Right renal pelvis (tissue), 4 donors: ENCODE measurements around the gene TMEM120A. TPM values are rescaled to one million over a fixed set of nuclear protein-coding genes. Genes with fewer than 3 reads are reported as not detected.
"Not testable (repeated sequence)": the region's sequence is repeated elsewhere in the genome, so short reads cannot be mapped to it uniquely, and the experiment has no call there.

Source experiments
- DNase-seq, 4 donors: peaks; one replicate each; pipeline ENCODE4 v3.0.0-alpha.2; 2013; ENCODE audit warnings: low read depth in 4 of 4, low spot score in 3 of 4, missing footprints in 1 of 4
- polyA plus RNA-seq, 4 donors: library from polyadenylated mRNA; unstranded; fragments of 120-200 nt; gene quantifications; one replicate each; pipeline ENCODE4 v1.2.1, GENCODE V29; 2013; ENCODE audit not compliant: insufficient read length in 4 of 4

The TMEM120A gene
- 10 to 100 TPM; 50.9 to 65.7 (median 55.6) TPM for polyA plus RNA-seq

GRCh38 chr7:75994388-75995051 is at the start of gene TMEM120A:
TSS of gene TMEM120A (minus strand) at chr7:75994595. CDS start at chr7:75994570, 25 bp downstream.
- peak; percentile 82 to 86 (median 84) for DNase-seq

GRCh38 chr7:76040126-76040525 is 45.7 kb upstream of the TMEM120A start:
- DNase-seq = no peak

GRCh38 chr7:76037310-76037709 is 42.9 kb upstream of the TMEM120A start:
- no peak for DNase-seq

- no peak for DNase-seq
Measured at GRCh38 chr7:76031964-76032363, 37.6 kb upstream of the TMEM120A start.

GRCh38 chr7:76029682-76030081 is 35.3 kb upstream of the TMEM120A start:
- not testable (repeated sequence) for DNase-seq

- DNase-seq = no peak
Measured at GRCh38 chr7:76023002-76023401, 28.6 kb upstream of the TMEM120A start.

GRCh38 chr7:76022026-76022780 is 27.8 kb upstream of the TMEM120A start:
- no peak for DNase-seq

GRCh38 chr7:76020031-76020714 is 25.8 kb upstream of the TMEM120A start:
- peak; percentile 33 to 54 (median 46) for DNase-seq

- DNase-seq = not testable (repeated sequence)
Measured at GRCh38 chr7:76018520-76018919, 24.1 kb upstream of the TMEM120A start.

- no peak for DNase-seq
Measured at GRCh38 chr7:76016191-76016947, 22.0 kb upstream of the TMEM120A start.

GRCh38 chr7:76011442-76011861 is 17.1 kb upstream of the TMEM120A start:
- no peak for DNase-seq

GRCh38 chr7:76009672-76010600 is 15.5 kb upstream of the TMEM120A start:
- no peak for DNase-seq

GRCh38 chr7:76008156-76008687 is 13.8 kb upstream of the TMEM120A start:
- DNase-seq = no peak

- DNase-seq = not testable (repeated sequence)
Measured at GRCh38 chr7:76005004-76005403, 10.6 kb upstream of the TMEM120A start.

GRCh38 chr7:76003351-76003750 is 9.0 kb upstream of the TMEM120A start:
- no peak for DNase-seq

GRCh38 chr7:76002822-76003221 is 8.4 kb upstream of the TMEM120A start:
- no peak for DNase-seq

GRCh38 chr7:76002139-76002538 is 7.7 kb upstream of the TMEM120A start:
- DNase-seq = no peak

- no peak for DNase-seq
Measured at GRCh38 chr7:76000566-76000965, 6.2 kb upstream of the TMEM120A start.

- DNase-seq = no peak
Measured at GRCh38 chr7:75998038-75998437, 3.6 kb upstream of the TMEM120A start.
